ENCODE data around the gene SLC15A3.
A peak's percentile ranks its signal among the peaks of the same experiment; 100 is the strongest.

SLC15A3 gene

DNA sequence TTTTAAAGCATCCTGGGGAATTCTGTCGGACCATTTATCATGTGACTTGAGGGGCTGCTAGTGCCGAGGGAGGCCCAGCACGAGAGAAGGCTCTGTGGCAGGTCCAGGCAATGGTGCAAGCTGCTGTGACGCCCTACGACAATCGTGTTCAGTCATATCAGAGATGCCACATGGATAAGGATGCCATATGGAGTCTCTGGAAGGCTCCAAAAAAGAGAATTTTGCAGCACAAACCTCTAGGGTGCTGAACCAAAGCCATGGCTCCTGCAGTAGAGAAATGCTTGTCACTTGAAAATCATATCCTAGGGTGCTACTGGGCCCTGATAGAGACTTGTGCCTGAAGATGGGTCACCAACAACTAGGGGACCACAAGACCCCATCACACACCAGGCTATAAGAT, 12.8 kb upstream of the SLC15A3 start:
- no peaks in the 10 kb centered on the region for H3K36me3 ChIP-seq (ENCODE audit: control insufficient read depth in 1 of 2, insufficient read depth in 2 of 2, low read length in 2 of 2)
- no peak overlapping the region for H3K27ac ChIP-seq (ENCODE audit: low read depth, low read length)
- no peaks in the 10 kb centered on the region for H3K9me3 ChIP-seq (ENCODE audit: control insufficient read depth in 1 of 2, low read length in 2 of 2)
- H3K4me3 ChIP-seq (ENCODE audit: low read depth in 1 of 2, low read length in 2 of 2), result no peak overlapping the region
- H3K4me1 ChIP-seq (ENCODE audit: control insufficient read depth in 1 of 2, insufficient read depth in 2 of 2, low read length in 2 of 2), result no peaks in the 10 kb centered on the region
- no peak overlapping the region for H3K9ac ChIP-seq (ENCODE audit: low read depth in 1 of 2, low read length in 2 of 2)
- H3K27me3 ChIP-seq (ENCODE audit: control insufficient read depth in 1 of 2, insufficient read depth in 2 of 2, low read length in 2 of 2), result no peaks in the 10 kb centered on the region

DNA sequence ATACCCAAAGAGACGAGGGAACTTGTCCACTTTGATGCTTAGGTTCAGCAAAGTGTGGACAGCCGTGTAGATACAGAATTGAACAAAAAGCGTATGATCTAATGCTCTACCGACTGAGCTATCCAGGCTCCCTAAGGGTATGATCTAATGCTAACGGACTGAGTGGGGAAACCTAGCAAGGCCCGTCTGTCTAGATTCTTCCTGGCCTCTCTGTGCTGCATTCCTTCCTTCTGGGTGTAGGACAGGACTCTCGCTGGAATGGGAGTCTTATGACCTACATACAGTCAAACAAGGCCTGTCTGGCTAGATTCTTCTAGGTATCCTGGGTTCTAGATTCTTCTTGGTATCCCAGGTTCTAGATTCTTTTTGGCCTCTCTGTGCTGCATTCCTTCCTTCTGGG, 8.4 kb upstream of the SLC15A3 start:
- Histone ChIP-seq H3K4me3 (ENCODE audit: low read depth in 1 of 2, low read length in 2 of 2) (no peak overlapping the region), H3K27ac (ENCODE audit: low read depth, low read length) (no peak overlapping the region), H3K36me3 (ENCODE audit: control insufficient read depth in 1 of 2, insufficient read depth in 2 of 2, low read length in 2 of 2) (no peaks in the 10 kb centered on the region), H3K4me1 (ENCODE audit: control insufficient read depth in 1 of 2, insufficient read depth in 2 of 2, low read length in 2 of 2) (no peaks in the 10 kb centered on the region), H3K9ac (ENCODE audit: low read depth in 1 of 2, low read length in 2 of 2) (no peak overlapping the region), H3K27me3 (ENCODE audit: control insufficient read depth in 1 of 2, insufficient read depth in 2 of 2, low read length in 2 of 2) (no peaks in the 10 kb centered on the region), H3K9me3 (ENCODE audit: control insufficient read depth in 1 of 2, low read length in 2 of 2) (no peaks in the 10 kb centered on the region)

DNA sequence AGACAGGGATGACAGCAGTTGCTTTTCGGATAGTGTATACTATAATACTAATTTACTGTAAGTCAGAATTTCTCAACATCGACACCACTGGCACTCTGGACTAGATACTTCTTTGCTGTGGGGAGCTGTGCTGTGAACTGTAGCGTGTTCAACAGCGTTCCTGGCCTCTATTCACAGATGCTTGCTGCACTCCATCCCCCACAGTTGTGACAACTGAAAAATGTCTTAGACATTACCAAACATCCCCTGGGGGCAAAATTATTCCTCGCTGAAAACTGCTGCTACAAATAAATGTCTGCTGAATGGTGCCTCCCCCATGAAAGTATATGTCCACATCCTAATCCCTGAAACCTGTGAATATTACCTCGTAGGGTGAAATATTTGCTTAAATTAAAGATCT, 7.5 kb upstream of the SLC15A3 start:
- no peaks in the 10 kb centered on the region for H3K36me3 ChIP-seq (ENCODE audit: control insufficient read depth in 1 of 2, insufficient read depth in 2 of 2, low read length in 2 of 2)
- H3K27me3 ChIP-seq (ENCODE audit: control insufficient read depth in 1 of 2, insufficient read depth in 2 of 2, low read length in 2 of 2), result no peaks in the 10 kb centered on the region
- no peak overlapping the region for H3K4me3 ChIP-seq (ENCODE audit: low read depth in 1 of 2, low read length in 2 of 2)
- no peaks in the 10 kb centered on the region for H3K4me1 ChIP-seq (ENCODE audit: control insufficient read depth in 1 of 2, insufficient read depth in 2 of 2, low read length in 2 of 2)
- no peaks in the 10 kb centered on the region for H3K9me3 ChIP-seq (ENCODE audit: control insufficient read depth in 1 of 2, low read length in 2 of 2)
- H3K9ac ChIP-seq (ENCODE audit: low read depth in 1 of 2, low read length in 2 of 2), result no peak overlapping the region
- H3K27ac ChIP-seq (ENCODE audit: low read depth, low read length), result no peak overlapping the region

DNA sequence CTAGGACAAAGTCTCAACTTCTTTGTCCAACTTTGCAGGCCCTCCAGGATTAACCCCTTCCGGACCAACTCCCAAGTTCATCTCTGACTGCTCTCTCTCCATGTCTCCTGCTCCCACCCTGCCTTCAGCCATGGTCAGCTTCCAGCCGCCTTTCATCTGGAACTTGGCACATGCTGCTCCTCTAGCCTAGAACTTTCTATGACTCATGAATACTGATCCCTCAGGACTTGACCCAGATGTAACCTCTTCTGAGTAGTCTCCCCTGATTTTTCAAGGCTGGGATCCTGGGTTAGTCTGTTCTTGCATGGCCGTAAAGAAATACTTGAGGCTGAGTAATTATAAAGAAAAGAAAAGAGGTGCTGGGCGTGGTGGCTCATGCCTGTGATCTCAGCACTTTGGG, 5.2 kb upstream of the SLC15A3 start:
- H3K4me3 ChIP-seq (ENCODE audit: low read depth in 1 of 2, low read length in 2 of 2), result no peak overlapping the region
- H3K27me3 ChIP-seq (ENCODE audit: control insufficient read depth in 1 of 2, insufficient read depth in 2 of 2, low read length in 2 of 2), result no peaks in the 10 kb centered on the region
- no peaks in the 10 kb centered on the region for H3K36me3 ChIP-seq (ENCODE audit: control insufficient read depth in 1 of 2, insufficient read depth in 2 of 2, low read length in 2 of 2)
- no peaks in the 10 kb centered on the region for H3K9me3 ChIP-seq (ENCODE audit: control insufficient read depth in 1 of 2, low read length in 2 of 2)
- no peak overlapping the region for H3K27ac ChIP-seq (ENCODE audit: low read depth, low read length)
- peaks cover 0 to 5% of the 10 kb centered on the region in 2 donors for H3K4me1 ChIP-seq (ENCODE audit: control insufficient read depth in 1 of 2, insufficient read depth in 2 of 2, low read length in 2 of 2)
- no peak overlapping the region for H3K9ac ChIP-seq (ENCODE audit: low read depth in 1 of 2, low read length in 2 of 2)

DNA sequence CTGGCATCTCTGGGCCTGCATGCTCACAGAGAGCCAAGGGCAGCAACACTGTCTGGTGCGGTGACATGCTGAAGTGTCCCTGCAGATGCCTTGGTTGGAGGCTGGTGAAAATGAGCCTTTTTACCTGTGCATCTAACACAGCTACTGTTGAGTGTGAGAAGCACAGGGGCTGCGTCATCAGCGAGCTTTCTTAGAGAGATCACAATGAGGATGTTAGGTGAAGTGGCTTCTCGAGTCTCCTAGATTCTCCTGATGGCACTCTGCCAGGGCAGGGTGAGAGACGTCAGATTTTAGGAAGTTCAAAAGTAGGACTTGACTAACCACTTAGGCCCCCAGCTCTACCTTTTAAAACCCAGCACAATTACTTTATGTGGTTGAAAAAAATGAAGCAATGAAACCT, 3.6 kb upstream of the SLC15A3 start:
- Histone ChIP-seq H3K27me3 (ENCODE audit: control insufficient read depth in 1 of 2, insufficient read depth in 2 of 2, low read length in 2 of 2) (no peaks in the 10 kb centered on the region), H3K27ac (ENCODE audit: low read depth, low read length) (no peak overlapping the region), H3K36me3 (ENCODE audit: control insufficient read depth in 1 of 2, insufficient read depth in 2 of 2, low read length in 2 of 2) (no peaks in the 10 kb centered on the region), H3K4me3 (ENCODE audit: low read depth in 1 of 2, low read length in 2 of 2) (no peak overlapping the region), H3K9me3 (ENCODE audit: control insufficient read depth in 1 of 2, low read length in 2 of 2) (no peaks in the 10 kb centered on the region), H3K4me1 (ENCODE audit: control insufficient read depth in 1 of 2, insufficient read depth in 2 of 2, low read length in 2 of 2) (peaks cover 0 to 10% of the 10 kb centered on the region in 2 donors), H3K9ac (ENCODE audit: low read depth in 1 of 2, low read length in 2 of 2) (no peak overlapping the region)

DNA sequence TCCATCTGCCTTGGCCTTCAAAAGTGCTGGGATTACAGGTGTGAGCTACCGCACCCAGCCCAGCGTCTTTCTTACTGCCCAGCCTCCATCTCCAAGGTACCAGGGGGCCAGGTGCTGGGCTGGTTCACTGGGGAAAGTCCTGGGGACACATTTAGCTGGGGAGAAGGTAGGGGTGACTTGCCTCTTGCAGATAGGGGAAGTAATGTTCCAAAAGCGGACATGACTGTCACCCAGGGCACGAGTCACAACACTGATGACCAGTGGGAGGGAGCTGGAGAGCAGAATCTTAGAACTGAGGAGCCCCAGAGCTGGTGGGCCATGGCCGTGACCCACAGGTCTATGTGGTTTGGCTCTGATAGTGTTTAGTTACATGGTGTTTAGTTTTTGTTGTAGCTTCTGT, 2.4 kb upstream of the SLC15A3 start:
- Histone ChIP-seq H3K27ac (ENCODE audit: low read depth, low read length) (no peak overlapping the region), H3K9ac (ENCODE audit: low read depth in 1 of 2, low read length in 2 of 2) (no peak overlapping the region), H3K9me3 (ENCODE audit: control insufficient read depth in 1 of 2, low read length in 2 of 2) (no peaks in the 10 kb centered on the region), H3K27me3 (ENCODE audit: control insufficient read depth in 1 of 2, insufficient read depth in 2 of 2, low read length in 2 of 2) (no peaks in the 10 kb centered on the region), H3K4me1 (ENCODE audit: control insufficient read depth in 1 of 2, insufficient read depth in 2 of 2, low read length in 2 of 2) (peaks cover 0 to 10% of the 10 kb centered on the region in 2 donors), H3K4me3 (ENCODE audit: low read depth in 1 of 2, low read length in 2 of 2) (no peak overlapping the region), H3K36me3 (ENCODE audit: control insufficient read depth in 1 of 2, insufficient read depth in 2 of 2, low read length in 2 of 2) (no peaks in the 10 kb centered on the region)

DNA sequence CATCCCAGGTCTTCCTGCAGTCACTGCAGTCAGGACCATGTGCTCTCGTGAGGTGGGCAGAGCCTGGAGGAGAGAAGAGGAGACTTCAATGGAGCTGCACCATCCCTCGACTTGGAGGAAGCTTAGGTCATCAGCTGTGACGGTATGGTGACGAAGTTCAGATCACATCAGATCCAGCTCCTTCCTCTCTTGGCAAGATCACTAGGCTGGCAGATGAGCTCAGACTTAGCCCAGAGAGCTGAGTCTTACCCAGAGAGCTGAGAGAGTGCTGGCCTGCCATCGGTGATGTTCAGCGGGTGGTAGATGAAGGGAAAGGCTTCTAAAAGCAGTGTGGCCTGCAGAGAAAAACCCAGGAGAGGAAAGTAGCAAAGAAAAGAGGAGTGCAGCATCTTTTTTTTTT, 1.8 kb upstream of the SLC15A3 start:
- Histone ChIP-seq H3K27me3 (ENCODE audit: control insufficient read depth in 1 of 2, insufficient read depth in 2 of 2, low read length in 2 of 2) (no peaks in the 10 kb centered on the region), H3K9ac (ENCODE audit: low read depth in 1 of 2, low read length in 2 of 2) (no peak overlapping the region), H3K4me3 (ENCODE audit: low read depth in 1 of 2, low read length in 2 of 2) (no peak overlapping the region)

DNA sequence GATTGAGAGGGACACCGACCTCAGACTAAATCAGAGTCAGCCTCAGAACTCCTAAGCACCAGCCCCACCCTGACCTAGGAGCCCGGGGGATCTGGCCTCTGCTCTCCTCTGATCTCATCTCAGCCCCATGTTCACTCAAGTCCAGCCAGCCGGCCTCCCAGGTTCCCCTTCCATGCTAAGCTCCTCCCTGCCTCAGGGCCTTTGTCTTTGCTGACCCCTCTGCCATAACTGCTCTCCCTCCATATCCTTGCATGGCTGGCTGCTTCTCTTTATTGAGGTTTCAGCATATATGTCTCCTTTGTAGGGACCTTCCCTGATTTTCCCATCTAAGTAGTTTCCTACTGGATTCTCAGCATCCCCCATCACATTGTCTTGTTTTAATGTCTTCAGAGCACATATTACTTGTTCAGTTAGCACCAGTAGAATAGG, 780 bp upstream of the SLC15A3 start:
- H3K9me3 ChIP-seq (ENCODE audit: control insufficient read depth in 1 of 2, low read length in 2 of 2), result no peaks in the 10 kb centered on the region
- H3K4me1 ChIP-seq (ENCODE audit: control insufficient read depth in 1 of 2, insufficient read depth in 2 of 2, low read length in 2 of 2), result peaks cover 0 to 12% of the 10 kb centered on the region in 2 donors
- peak overlapping the region; percentile 61 to 81 for H3K4me3 ChIP-seq (ENCODE audit: low read depth in 1 of 2, low read length in 2 of 2)
- H3K36me3 ChIP-seq (ENCODE audit: control insufficient read depth in 1 of 2, insufficient read depth in 2 of 2, low read length in 2 of 2), result no peaks in the 10 kb centered on the region
- peak overlapping the region; percentile 48 to 55 for H3K9ac ChIP-seq (ENCODE audit: low read depth in 1 of 2, low read length in 2 of 2)
- H3K27me3 ChIP-seq (ENCODE audit: control insufficient read depth in 1 of 2, insufficient read depth in 2 of 2, low read length in 2 of 2), result no peaks in the 10 kb centered on the region
- H3K27ac ChIP-seq (ENCODE audit: low read depth, low read length), result peak overlapping the region; percentile 20

More for the DNA sequence above, 1.8 kb upstream of the SLC15A3 start:
- Histone ChIP-seq H3K36me3 (ENCODE audit: control insufficient read depth in 1 of 2, insufficient read depth in 2 of 2, low read length in 2 of 2) (no peaks in the 10 kb centered on the region), H3K4me1 (ENCODE audit: control insufficient read depth in 1 of 2, insufficient read depth in 2 of 2, low read length in 2 of 2) (peaks cover 0 to 10% of the 10 kb centered on the region in 2 donors), H3K27ac (ENCODE audit: low read depth, low read length) (no peak overlapping the region), H3K9me3 (ENCODE audit: control insufficient read depth in 1 of 2, low read length in 2 of 2) (no peaks in the 10 kb centered on the region)

DNA sequence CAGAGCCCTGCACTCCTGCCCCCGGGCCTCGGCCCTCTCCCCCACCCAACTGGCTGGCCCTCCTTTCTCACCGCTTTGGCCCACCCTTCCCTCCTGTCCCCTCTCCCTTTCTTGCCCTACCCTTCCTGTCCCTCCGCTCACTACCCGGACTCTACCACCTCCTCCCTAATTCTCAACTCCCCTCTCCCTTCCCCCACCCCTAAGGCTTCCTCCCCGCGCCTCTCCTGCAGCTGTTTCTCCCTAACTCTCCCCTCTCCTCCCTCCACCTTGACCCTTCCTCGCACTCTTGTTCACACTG, 421 bp downstream of the SLC15A3 start:
- H3K27me3 ChIP-seq (ENCODE audit: control insufficient read depth in 1 of 2, insufficient read depth in 2 of 2, low read length in 2 of 2), result no peaks in the 10 kb centered on the region
- H3K9ac ChIP-seq (ENCODE audit: low read depth in 1 of 2, low read length in 2 of 2), result peak overlapping the region; percentile 48 to 55
- no peaks in the 10 kb centered on the region for H3K9me3 ChIP-seq (ENCODE audit: control insufficient read depth in 1 of 2, low read length in 2 of 2)
- peaks cover 0 to 12% of the 10 kb centered on the region in 2 donors for H3K4me1 ChIP-seq (ENCODE audit: control insufficient read depth in 1 of 2, insufficient read depth in 2 of 2, low read length in 2 of 2)
- H3K27ac ChIP-seq (ENCODE audit: low read depth, low read length), result peak overlapping the region; percentile 51
- no peaks in the 10 kb centered on the region for H3K36me3 ChIP-seq (ENCODE audit: control insufficient read depth in 1 of 2, insufficient read depth in 2 of 2, low read length in 2 of 2)
- peak overlapping the region; percentile 61 to 81 for H3K4me3 ChIP-seq (ENCODE audit: low read depth in 1 of 2, low read length in 2 of 2)

DNA sequence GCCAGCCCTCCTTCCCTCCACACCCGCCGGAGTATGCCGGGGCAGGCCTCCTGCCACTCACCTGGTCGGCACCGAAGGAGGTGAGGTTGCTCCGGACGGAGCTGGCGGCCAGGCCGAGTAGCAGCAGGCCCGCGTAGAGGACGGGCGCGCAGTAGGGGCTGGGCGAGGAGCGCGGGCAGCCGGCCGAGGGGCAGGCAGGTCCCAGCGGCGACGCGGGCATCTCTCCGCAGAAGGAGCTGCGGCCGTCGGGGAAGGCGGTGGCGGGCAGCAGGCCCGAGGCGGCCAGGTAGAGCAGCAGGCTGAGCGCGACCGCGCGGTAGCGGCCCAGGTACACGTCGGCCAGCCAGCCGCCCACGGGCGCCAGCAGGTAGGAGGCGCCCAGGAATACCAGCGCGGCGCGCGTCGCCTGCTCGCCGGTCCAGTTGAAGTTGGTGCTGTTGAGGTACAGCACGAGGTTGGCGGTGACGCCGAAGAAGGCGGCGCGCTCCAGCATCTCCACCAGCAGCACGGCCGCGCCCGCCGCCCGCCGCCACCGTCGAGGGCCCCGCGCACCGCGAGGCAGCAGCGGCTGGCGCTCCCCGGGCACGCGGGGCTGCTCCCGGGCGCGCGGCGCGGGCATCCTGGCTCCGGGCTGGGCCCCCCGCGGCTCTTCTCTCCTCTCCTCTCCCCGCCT, 907 bp downstream of the SLC15A3 start:
- Histone ChIP-seq H3K9me3 (ENCODE audit: control insufficient read depth in 1 of 2, low read length in 2 of 2) (no peaks in the 10 kb centered on the region), H3K9ac (ENCODE audit: low read depth in 1 of 2, low read length in 2 of 2) (peak overlapping the region in 1 of 2 donors; percentile 48), H3K27ac (ENCODE audit: low read depth, low read length) (peak overlapping the region; percentile 51), H3K4me1 (ENCODE audit: control insufficient read depth in 1 of 2, insufficient read depth in 2 of 2, low read length in 2 of 2) (peaks cover 0 to 12% of the 10 kb centered on the region in 2 donors), H3K36me3 (ENCODE audit: control insufficient read depth in 1 of 2, insufficient read depth in 2 of 2, low read length in 2 of 2) (no peaks in the 10 kb centered on the region), H3K27me3 (ENCODE audit: control insufficient read depth in 1 of 2, insufficient read depth in 2 of 2, low read length in 2 of 2) (no peaks in the 10 kb centered on the region), H3K4me3 (ENCODE audit: low read depth in 1 of 2, low read length in 2 of 2) (peak overlapping the region; percentile 61 to 81)

DNA sequence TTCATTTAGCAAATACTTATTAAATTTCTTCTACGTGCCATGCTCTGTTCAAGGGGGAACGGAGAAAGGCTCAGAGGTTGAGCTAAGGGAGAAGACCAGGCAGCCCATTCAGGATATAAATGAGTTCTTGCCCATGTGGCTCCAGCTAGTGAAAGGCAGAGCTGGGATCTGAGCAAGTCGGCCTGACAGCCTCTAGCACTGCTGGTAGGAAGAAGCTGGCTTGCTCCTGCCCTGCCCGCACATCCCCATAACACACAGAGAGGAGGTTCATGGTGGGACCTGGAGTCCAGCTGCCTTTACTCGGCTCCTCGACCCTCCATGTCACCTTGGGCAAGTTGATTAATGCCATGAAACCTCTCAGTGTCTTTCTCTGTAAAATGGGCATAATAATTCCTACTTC, 2.0 kb downstream of the SLC15A3 start:
- Histone ChIP-seq H3K4me3 (ENCODE audit: low read depth in 1 of 2, low read length in 2 of 2) (peak overlapping the region in 1 of 2 donors; percentile 37), H3K27me3 (ENCODE audit: control insufficient read depth in 1 of 2, insufficient read depth in 2 of 2, low read length in 2 of 2) (no peaks in the 10 kb centered on the region), H3K9ac (ENCODE audit: low read depth in 1 of 2, low read length in 2 of 2) (no peak overlapping the region), H3K9me3 (ENCODE audit: control insufficient read depth in 1 of 2, low read length in 2 of 2) (no peaks in the 10 kb centered on the region), H3K27ac (ENCODE audit: low read depth, low read length) (no peak overlapping the region), H3K36me3 (ENCODE audit: control insufficient read depth in 1 of 2, insufficient read depth in 2 of 2, low read length in 2 of 2) (no peaks in the 10 kb centered on the region), H3K4me1 (ENCODE audit: control insufficient read depth in 1 of 2, insufficient read depth in 2 of 2, low read length in 2 of 2) (peaks cover 0 to 12% of the 10 kb centered on the region in 2 donors)
